NB4 (cell line): ENCODE results near the gene SAMMSON.

Experiments used
- MYC ChIP-seq: IDR thresholded peaks from 2 replicates; pipeline ENCODE4 v1.6.1; 2011; ENCODE audit warnings: low read depth, low read length
- POLR2A ChIP-seq: IDR thresholded peaks from 2 replicates; pipeline ENCODE4 v1.6.1; 2011; ENCODE audit warnings: mild to moderate bottlenecking; ENCODE audit not compliant: insufficient read length; ENCODE audit errors: extremely low read depth
- TF ChIP-seq, protein P1 (sequence below): IDR thresholded peaks from one replicate; pipeline ENCODE4 v1.5.1; 2012; ENCODE audit warnings: low read depth, low read length
- TF ChIP-seq, protein P2 (sequence below): IDR thresholded peaks from 2 replicates; pipeline ENCODE4 v1.6.1; 2011; ENCODE audit warnings: low read depth, low read length

DNA sequence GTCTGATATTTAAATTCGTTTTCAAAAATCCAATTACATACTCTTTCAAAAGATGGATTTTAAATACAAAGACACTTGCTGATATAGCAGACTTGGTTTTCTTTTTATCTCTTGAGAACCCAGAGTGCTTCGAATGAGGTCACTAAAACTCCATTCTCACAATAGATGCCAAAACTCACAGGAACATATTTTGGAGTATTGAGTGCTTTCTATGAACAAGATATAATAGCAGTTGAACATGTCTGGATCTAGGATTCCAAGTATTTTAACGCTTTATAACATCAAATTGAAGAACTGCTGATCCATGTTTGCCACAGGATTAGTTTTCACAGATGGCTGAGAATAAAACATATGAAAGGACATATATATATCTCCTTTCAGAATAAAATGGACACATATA is 113.2 kb downstream of the SAMMSON start:
- TF ChIP-seq, protein P1, sequence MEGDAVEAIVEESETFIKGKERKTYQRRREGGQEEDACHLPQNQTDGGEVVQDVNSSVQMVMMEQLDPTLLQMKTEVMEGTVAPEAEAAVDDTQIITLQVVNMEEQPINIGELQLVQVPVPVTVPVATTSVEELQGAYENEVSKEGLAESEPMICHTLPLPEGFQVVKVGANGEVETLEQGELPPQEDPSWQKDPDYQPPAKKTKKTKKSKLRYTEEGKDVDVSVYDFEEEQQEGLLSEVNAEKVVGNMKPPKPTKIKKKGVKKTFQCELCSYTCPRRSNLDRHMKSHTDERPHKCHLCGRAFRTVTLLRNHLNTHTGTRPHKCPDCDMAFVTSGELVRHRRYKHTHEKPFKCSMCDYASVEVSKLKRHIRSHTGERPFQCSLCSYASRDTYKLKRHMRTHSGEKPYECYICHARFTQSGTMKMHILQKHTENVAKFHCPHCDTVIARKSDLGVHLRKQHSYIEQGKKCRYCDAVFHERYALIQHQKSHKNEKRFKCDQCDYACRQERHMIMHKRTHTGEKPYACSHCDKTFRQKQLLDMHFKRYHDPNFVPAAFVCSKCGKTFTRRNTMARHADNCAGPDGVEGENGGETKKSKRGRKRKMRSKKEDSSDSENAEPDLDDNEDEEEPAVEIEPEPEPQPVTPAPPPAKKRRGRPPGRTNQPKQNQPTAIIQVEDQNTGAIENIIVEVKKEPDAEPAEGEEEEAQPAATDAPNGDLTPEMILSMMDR = no peak
- TF ChIP-seq POLR2A (no peak), MYC (no peak)
- TF ChIP-seq, protein P2, sequence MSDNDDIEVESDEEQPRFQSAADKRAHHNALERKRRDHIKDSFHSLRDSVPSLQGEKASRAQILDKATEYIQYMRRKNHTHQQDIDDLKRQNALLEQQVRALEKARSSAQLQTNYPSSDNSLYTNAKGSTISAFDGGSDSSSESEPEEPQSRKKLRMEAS = no peak
